H9 (cell line): ENCODE results near the gene PRSS16. TPM values are rescaled to one million over a fixed set of nuclear protein-coding genes. Genes with fewer than 3 reads are reported as not detected.

Experiments used
- DNase-seq: peaks from one replicate; pipeline ENCODE4 v3.0.0-alpha.2; 2017
- H2AFZ ChIP-seq: one replicate; pipeline ENCODE4 v1.6.1; 2013; ENCODE audit warnings: mild to moderate bottlenecking, low read length, control low read depth, moderate library complexity
- H2AK5ac ChIP-seq: 2 replicates; pipeline ENCODE4 v1.6.1; 2013; ENCODE audit warnings: low read length, control low read depth, mixed read lengths; ENCODE audit not compliant: insufficient read length
- H2BK120ac ChIP-seq: one replicate; pipeline ENCODE4 v1.6.1; 2013; ENCODE audit warnings: low read depth, mild to moderate bottlenecking, low read length, control low read depth, inconsistent platforms; ENCODE audit not compliant: poor library complexity, severe bottlenecking
- H2BK12ac ChIP-seq: 2 replicates; pipeline ENCODE4 v1.6.1; 2013; ENCODE audit warnings: low read length, control low read depth, mixed read lengths, low read depth; ENCODE audit not compliant: insufficient read length
- H2BK15ac ChIP-seq: 2 replicates; pipeline ENCODE4 v1.6.1; 2013; ENCODE audit warnings: low read depth, low read length, control low read depth
- H2BK20ac ChIP-seq: one replicate; pipeline ENCODE4 v1.6.1; 2013; ENCODE audit warnings: low read depth, mild to moderate bottlenecking, low read length, control low read depth, inconsistent platforms; ENCODE audit not compliant: poor library complexity, severe bottlenecking
- H2BK5ac ChIP-seq: 2 replicates; pipeline ENCODE4 v1.6.1; 2013; ENCODE audit warnings: low read length, control low read depth, mixed read lengths; ENCODE audit not compliant: insufficient read length
- H3K14ac ChIP-seq: 2 replicates; pipeline ENCODE4 v1.6.1; 2013; ENCODE audit warnings: low read length, control low read depth; ENCODE audit not compliant: insufficient read depth
- H3K18ac ChIP-seq: 2 replicates; pipeline ENCODE4 v1.6.1; 2013; ENCODE audit warnings: low read depth, mild to moderate bottlenecking, mixed read lengths, low read length, control low read depth; ENCODE audit not compliant: insufficient read length
- H3K23ac ChIP-seq: 2 replicates; pipeline ENCODE4 v1.6.1; 2013; ENCODE audit warnings: low read length, control low read depth, mixed read lengths, low read depth; ENCODE audit not compliant: insufficient read length
- H3K23me2 ChIP-seq: 2 replicates; pipeline ENCODE4 v1.6.1; 2013; ENCODE audit warnings: low read depth, mild to moderate bottlenecking, mixed read lengths, low read length, control low read depth; ENCODE audit not compliant: insufficient read length, poor library complexity, severe bottlenecking
- H3K27ac ChIP-seq: 2 replicates; pipeline ENCODE4 v1.5.1; 2013; ENCODE audit warnings: low read length, control low read depth, mixed read lengths, low read depth; ENCODE audit not compliant: insufficient read length
- H3K27me3 ChIP-seq: 2 replicates; pipeline ENCODE4 v1.6.1; 2013; ENCODE audit warnings: low read length, control low read depth, inconsistent platforms; ENCODE audit not compliant: insufficient read depth
- H3K4ac ChIP-seq: 2 replicates; pipeline ENCODE4 v1.6.1; 2013; ENCODE audit warnings: low read depth, mild to moderate bottlenecking, control low read depth, inconsistent platforms, low read length, moderate library complexity
- H3K4me1 ChIP-seq: 2 replicates; pipeline ENCODE4 v1.6.1; 2013; ENCODE audit warnings: low read length, control low read depth, inconsistent platforms; ENCODE audit not compliant: insufficient read depth
- H3K4me2 ChIP-seq: 2 replicates; pipeline ENCODE4 v1.6.1; 2013; ENCODE audit warnings: low read length, control low read depth, mixed read lengths; ENCODE audit not compliant: insufficient read length, insufficient read depth
- H3K56ac ChIP-seq: 2 replicates; pipeline ENCODE4 v1.6.1; 2013; ENCODE audit warnings: low read depth, mild to moderate bottlenecking, mixed read lengths, low read length, control low read depth; ENCODE audit not compliant: insufficient read length
- H3K79me1 ChIP-seq: 2 replicates; pipeline ENCODE4 v1.6.1; 2013; ENCODE audit warnings: low read depth, mild to moderate bottlenecking, moderate library complexity, low read length, control low read depth, inconsistent platforms; ENCODE audit not compliant: insufficient read depth, poor library complexity, severe bottlenecking
- H3K79me2 ChIP-seq: 2 replicates; pipeline ENCODE4 v1.6.1; 2013; ENCODE audit warnings: low read length, control low read depth, inconsistent platforms; ENCODE audit not compliant: insufficient read depth
- H3K9ac ChIP-seq: 2 replicates; pipeline ENCODE4 v1.6.1; 2013; ENCODE audit warnings: low read length, control low read depth, mixed read lengths; ENCODE audit not compliant: insufficient read length; ENCODE audit errors: extremely low read depth
- H3K9me3 ChIP-seq: one replicate; pipeline ENCODE4 v1.6.1; 2013; ENCODE audit warnings: low read depth, low read length, inconsistent platforms; ENCODE audit not compliant: control insufficient read depth
- H3T11ph ChIP-seq: one replicate; pipeline ENCODE4 v1.6.1; 2013; ENCODE audit warnings: mild to moderate bottlenecking, low read length, control low read depth, inconsistent platforms
- H4K20me1 ChIP-seq: one replicate; pipeline ENCODE4 v1.6.1; 2013; ENCODE audit not compliant: control insufficient read depth, insufficient read length, insufficient read depth
- H4K5ac ChIP-seq: 2 replicates; pipeline ENCODE4 v1.6.1; 2013; ENCODE audit warnings: low read depth, mild to moderate bottlenecking, mixed read lengths, low read length, control low read depth; ENCODE audit not compliant: insufficient read length
- H4K8ac ChIP-seq: replicated peaks from 2 replicates; pipeline ENCODE4 v1.6.1; 2013; ENCODE audit warnings: low read length, control low read depth, mixed read lengths, low read depth; ENCODE audit not compliant: insufficient read length
- H4K91ac ChIP-seq: 2 replicates; pipeline ENCODE4 v1.6.1; 2013; ENCODE audit warnings: low read depth, mild to moderate bottlenecking, moderate library complexity, mixed read lengths, low read length, control low read depth; ENCODE audit not compliant: insufficient read length
- H3K27ac Mint-ChIP-seq, 3 experiments: 2 replicates in 2 of 3; 3 replicates in 1 of 3; pipeline ENCODE4 v1.8.0; 2020 to 2021; ENCODE audit warnings: mixed read lengths in 3 of 3, mild to moderate bottlenecking in 1 of 3, moderate library complexity in 1 of 3
- H3K27me3 Mint-ChIP-seq: 2 replicates; pipeline ENCODE4 v1.8.0; 2021; ENCODE audit warnings: low read depth, mild to moderate bottlenecking, moderate library complexity, mixed read lengths
- H3K36me3 Mint-ChIP-seq, 3 experiments: 2 replicates in 2 of 3; 3 replicates in 1 of 3; pipeline ENCODE4 v1.8.0; 2020 to 2021; ENCODE audit warnings: low read depth in 3 of 3, mixed read lengths in 3 of 3; ENCODE audit not compliant: insufficient read depth in 1 of 3
- H3K4me1 Mint-ChIP-seq, 2 experiments: 2 replicates each; pipeline ENCODE4 v1.8.0; 2020; ENCODE audit warnings: mixed read lengths in 2 of 2
- H3K4me3 Mint-ChIP-seq, 2 experiments: 2 replicates in 1 of 2; 3 replicates in 1 of 2; pipeline ENCODE4 v1.8.0; 2020 to 2021; ENCODE audit warnings: mild to moderate bottlenecking in 2 of 2, mixed read lengths in 2 of 2, moderate library complexity in 1 of 2
- H3K9me3 Mint-ChIP-seq, 2 experiments: 2 replicates in 1 of 2; 3 replicates in 1 of 2; pipeline ENCODE4 v1.8.0; 2020; ENCODE audit warnings: mild to moderate bottlenecking in 2 of 2, mixed read lengths in 2 of 2, moderate library complexity in 1 of 2
- WGBS: extraction: QIAGEN DNeasy Blood & Tissue Kit; methylation state at CpG from one replicate; pipeline ENCODE4 v1.1.7; 2013; ENCODE audit warnings: missing lambda C conversion rate, low lambda C conversion rate, mixed read lengths; ENCODE audit not compliant: insufficient read length; ENCODE audit errors: extremely low coverage; 5-methylcytosine and 5-hydroxymethylcytosine counted together
- total RNA-seq: library from RNA; stranded (reverse); gene quantifications from 2 replicates; pipeline ENCODE4 v1.2.1, GENCODE V29; 2021
- TF ChIP-seq, protein P1 (sequence below): fragments of 200-600 bp; sonication (generic); conservative IDR thresholded peaks from 3 replicates; pipeline ENCODE4 v1.8.0; 2021; ENCODE audit warnings: antibody characterized with exemption, mild to moderate bottlenecking

The PRSS16 gene
- total RNA-seq, 1 experiment from 2014 or later: 14.8 TPM

DNA sequence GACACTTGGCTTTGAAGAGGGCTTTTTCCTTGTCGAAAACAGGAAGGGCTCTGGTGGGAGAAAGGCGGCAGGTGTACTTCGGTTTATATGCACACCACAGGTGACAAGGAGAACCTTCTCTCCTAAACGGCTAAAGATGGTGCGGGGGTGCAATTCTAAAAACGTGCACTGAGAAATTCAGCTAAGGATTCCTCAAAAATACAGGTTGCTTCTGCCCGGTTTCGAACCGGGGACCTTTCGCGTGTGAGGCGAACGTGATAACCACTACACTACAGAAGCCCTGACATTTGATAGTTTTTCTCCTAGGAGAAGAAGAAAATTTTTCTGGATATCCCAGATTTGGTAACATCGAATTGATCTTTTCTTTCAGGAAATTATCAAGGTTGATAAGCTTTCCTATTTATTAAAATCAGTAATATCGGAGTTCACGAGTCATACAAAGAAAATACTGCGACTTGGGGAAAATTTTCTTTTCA, 32.6 kb downstream of the PRSS16 start:
- Histone ChIP-seq H3K4me2 (peak overlapping the region; percentile 89), H4K91ac (no peak overlapping the region), H4K8ac (no peak overlapping the region), H3K79me1 (no peaks in the 10 kb centered on the region), H3K18ac (no peak overlapping the region), H2BK12ac (no peak overlapping the region), H3K79me2 (no peaks in the 10 kb centered on the region), H4K5ac (no peak overlapping the region), H3K9me3 (no peaks in the 10 kb centered on the region), H2AFZ (peak overlapping the region; percentile 34), H2BK5ac (no peak overlapping the region), H3K14ac (no peak overlapping the region), H3K27ac (no peak overlapping the region), H2AK5ac (no peak overlapping the region), H2BK15ac (no peak overlapping the region), H3K27me3 (peaks cover 2% of the 10 kb centered on the region; the same call in 1 of the 2 replicates), H3K9ac (peak overlapping the region; percentile 57), H3K56ac (no peak overlapping the region), H2BK20ac (no peak overlapping the region), H3K23ac (no peak overlapping the region), H3T11ph (no peak overlapping the region), H3K4ac (no peak overlapping the region), H3K23me2 (peaks cover 6% of the 10 kb centered on the region), H3K4me1 (no peaks in the 10 kb centered on the region), H4K20me1 (no peaks in the 10 kb centered on the region), H2BK120ac (no peak overlapping the region)
- no CpG with 5 or more reads among the region's 17 CpGs for WGBS
- TF ChIP-seq, protein P1, sequence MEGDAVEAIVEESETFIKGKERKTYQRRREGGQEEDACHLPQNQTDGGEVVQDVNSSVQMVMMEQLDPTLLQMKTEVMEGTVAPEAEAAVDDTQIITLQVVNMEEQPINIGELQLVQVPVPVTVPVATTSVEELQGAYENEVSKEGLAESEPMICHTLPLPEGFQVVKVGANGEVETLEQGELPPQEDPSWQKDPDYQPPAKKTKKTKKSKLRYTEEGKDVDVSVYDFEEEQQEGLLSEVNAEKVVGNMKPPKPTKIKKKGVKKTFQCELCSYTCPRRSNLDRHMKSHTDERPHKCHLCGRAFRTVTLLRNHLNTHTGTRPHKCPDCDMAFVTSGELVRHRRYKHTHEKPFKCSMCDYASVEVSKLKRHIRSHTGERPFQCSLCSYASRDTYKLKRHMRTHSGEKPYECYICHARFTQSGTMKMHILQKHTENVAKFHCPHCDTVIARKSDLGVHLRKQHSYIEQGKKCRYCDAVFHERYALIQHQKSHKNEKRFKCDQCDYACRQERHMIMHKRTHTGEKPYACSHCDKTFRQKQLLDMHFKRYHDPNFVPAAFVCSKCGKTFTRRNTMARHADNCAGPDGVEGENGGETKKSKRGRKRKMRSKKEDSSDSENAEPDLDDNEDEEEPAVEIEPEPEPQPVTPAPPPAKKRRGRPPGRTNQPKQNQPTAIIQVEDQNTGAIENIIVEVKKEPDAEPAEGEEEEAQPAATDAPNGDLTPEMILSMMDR: no peak
- Mint-ChIP-seq H3K27me3 (peaks cover 30% of the 10 kb centered on the region), H3K9me3 (peaks cover 0 to 2% of the 10 kb centered on the region in 2 experiments; a peak in 1 of 5 replicates), H3K4me1 (peaks cover 0 to 3% of the 10 kb centered on the region in 2 experiments; a peak in 2 of 4 replicates), H3K36me3 (no peaks in the 10 kb centered on the region), H3K4me3 (peak overlapping the region; percentile 92 to 93), H3K27ac (peak overlapping the region in 1 of 3 experiments; percentile 32; a peak in 2 of 7 replicates)
- peak; percentile 69 for DNase-seq
